Loucy (cell line): ENCODE measurements around the gene PMCH.

ENCODE experiments used
- H2AFZ ChIP-seq: fragments of 200-600 bp; sonication (generic); 2 replicates; pipeline ENCODE4 v1.6.0; 2016; ENCODE audit warnings: antibody characterized with exemption, mild to moderate bottlenecking, low read length, moderate library complexity
- H3F3A ChIP-seq: fragments of 200-600 bp; 2 replicates; pipeline ENCODE4 v1.6.0; 2016; ENCODE audit warnings: antibody characterized with exemption, low read depth, mild to moderate bottlenecking
- H3K27me3 ChIP-seq: fragments of 200-600 bp; sonication (generic); 2 replicates; pipeline ENCODE4 v1.6.1; 2014; ENCODE audit warnings: low read length, mild to moderate bottlenecking; ENCODE audit not compliant: insufficient read depth, poor library complexity, severe bottlenecking
- H3K36me3 ChIP-seq: fragments of 200-600 bp; sonication (generic); 2 replicates; pipeline ENCODE4 v1.6.1; 2016; ENCODE audit warnings: low read length; ENCODE audit not compliant: insufficient read depth
- H3K4me1 ChIP-seq: fragments of 200-600 bp; sonication (generic); 2 replicates; pipeline ENCODE4 v1.5.1; 2014; ENCODE audit warnings: low read length, mild to moderate bottlenecking; ENCODE audit not compliant: insufficient read depth, poor library complexity, severe bottlenecking
- H3K4me2 ChIP-seq: fragments of 200-600 bp; sonication (generic); 2 replicates; pipeline ENCODE4 v1.6.0; 2014; ENCODE audit warnings: antibody characterized with exemption, low read length, low read depth, mild to moderate bottlenecking; ENCODE audit not compliant: poor library complexity, severe bottlenecking
- H3K4me3 ChIP-seq: fragments of 200-600 bp; sonication (generic); 2 replicates; pipeline ENCODE4 v1.5.1; 2014; ENCODE audit warnings: low read length, mild to moderate bottlenecking, mixed read lengths; ENCODE audit not compliant: poor library complexity, severe bottlenecking
- H3K79me2 ChIP-seq: fragments of 200-600 bp; sonication (generic); 2 replicates; pipeline ENCODE4 v1.6.1; 2014; ENCODE audit warnings: low read length; ENCODE audit not compliant: insufficient read depth
- H3K9ac ChIP-seq: fragments of 200-600 bp; sonication (generic); 2 replicates; pipeline ENCODE4 v1.6.0; 2014; ENCODE audit warnings: mild to moderate bottlenecking, low read depth, low read length, moderate library complexity; ENCODE audit not compliant: poor library complexity, severe bottlenecking
- H3K9me2 ChIP-seq: fragments of 200-600 bp; sonication (generic); replicated peaks from 2 replicates; pipeline ENCODE4 v1.6.1; 2016; ENCODE audit warnings: low read depth, low read length, mixed read lengths
- H3K9me3 ChIP-seq: fragments of 200-600 bp; sonication (generic); 2 replicates; pipeline ENCODE4 v1.6.1; 2014; ENCODE audit warnings: mild to moderate bottlenecking, antibody characterized with exemption, low read length, low read depth; ENCODE audit not compliant: insufficient read depth
- H4K20me1 ChIP-seq: fragments of 200-600 bp; sonication (generic); 2 replicates; pipeline ENCODE4 v1.6.0; 2014; ENCODE audit warnings: antibody characterized with exemption, low read length, mild to moderate bottlenecking; ENCODE audit not compliant: insufficient read depth, poor library complexity, severe bottlenecking
- CTCF ChIP-seq: fragments of 200-600 bp; sonication (generic); conservative IDR thresholded peaks from 2 replicates; pipeline ENCODE4 v1.5.1; 2014; ENCODE audit warnings: mild to moderate bottlenecking, antibody characterized with exemption, low read length
- EZH2phosphoT487 ChIP-seq: fragments of 200-600 bp; IDR thresholded peaks from 2 replicates; pipeline ENCODE4 v1.6.1; 2018; ENCODE audit warnings: antibody characterized with exemption, mild to moderate bottlenecking, moderate library complexity, borderline replicate concordance

The PMCH gene

GRCh38 chr12:102201436-102202061 is 3.9 kb upstream of the PMCH start:
- no peaks in the 10 kb centered on the region for H3K9me3 ChIP-seq
- H3K4me2 ChIP-seq: no peak overlapping the region
- H3K9me2 ChIP-seq: no peaks in the 10 kb centered on the region
- no peak overlapping the region for H3K9ac ChIP-seq
- no peak overlapping the region for H3K4me3 ChIP-seq
- no peaks in the 10 kb centered on the region for H3F3A ChIP-seq
- TF ChIP-seq EZH2phosphoT487: no peak
- TF ChIP-seq CTCF: no peak
- H3K4me1 ChIP-seq: no peaks in the 10 kb centered on the region
- peaks cover 19% of the 10 kb centered on the region; the same call in 1 of the 2 replicates for H3K36me3 ChIP-seq
- no peaks in the 10 kb centered on the region for H4K20me1 ChIP-seq
- H2AFZ ChIP-seq: no peak overlapping the region
- H3K79me2 ChIP-seq: no peaks in the 10 kb centered on the region
- no peaks in the 10 kb centered on the region for H3K27me3 ChIP-seq

DNA sequence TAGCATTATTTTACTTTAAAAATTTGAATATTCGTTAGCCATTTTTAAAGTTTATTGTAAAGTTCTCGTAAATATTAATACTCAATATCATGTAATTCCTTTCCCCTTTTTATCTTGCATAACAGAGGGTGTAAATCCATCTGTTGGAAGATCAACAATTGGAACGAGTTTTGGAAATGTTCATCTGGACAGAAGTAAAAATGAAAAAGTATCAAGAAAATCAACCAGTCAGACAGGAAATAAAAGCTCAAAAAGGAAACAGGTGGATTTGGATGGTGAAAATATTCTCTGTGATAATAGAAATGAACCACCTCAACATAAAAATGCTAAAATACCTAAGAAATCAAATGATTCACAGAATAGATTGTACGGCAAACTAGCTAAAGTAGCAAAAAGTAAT is 1.8 kb downstream of the PMCH start:
- peaks cover 18% of the 10 kb centered on the region; the same call in 1 of the 2 replicates for H3K36me3 ChIP-seq
- H4K20me1 ChIP-seq: no peaks in the 10 kb centered on the region
- no peaks in the 10 kb centered on the region for H3K4me1 ChIP-seq
- no peak overlapping the region for H3K4me2 ChIP-seq
- no peaks in the 10 kb centered on the region for H3F3A ChIP-seq
- H3K27me3 ChIP-seq: no peaks in the 10 kb centered on the region
- H3K79me2 ChIP-seq: no peaks in the 10 kb centered on the region
- H3K9me3 ChIP-seq: no peaks in the 10 kb centered on the region
- H3K4me3 ChIP-seq: no peak overlapping the region
- H3K9me2 ChIP-seq: no peaks in the 10 kb centered on the region
- no peak overlapping the region for H2AFZ ChIP-seq
- no peak overlapping the region for H3K9ac ChIP-seq
- TF ChIP-seq EZH2phosphoT487 (no peak), CTCF (no peak)

GRCh38 chr12:102182635-102183034 is 15.0 kb downstream of the PMCH start:
- Histone ChIP-seq H3K9me3 (no peaks in the 10 kb centered on the region), H3K79me2 (no peaks in the 10 kb centered on the region), H3K4me3 (no peak overlapping the region), H3K36me3 (peaks cover 10% of the 10 kb centered on the region; the same call in 1 of the 2 replicates), H3K27me3 (no peaks in the 10 kb centered on the region), H3K9ac (no peak overlapping the region), H3K4me2 (no peak overlapping the region), H4K20me1 (no peaks in the 10 kb centered on the region), H3K4me1 (no peaks in the 10 kb centered on the region), H2AFZ (no peak overlapping the region), H3F3A (no peaks in the 10 kb centered on the region), H3K9me2 (no peaks in the 10 kb centered on the region)
- TF ChIP-seq CTCF: no peak
- TF ChIP-seq EZH2phosphoT487: no peak
